Measurements from ENCODE around the gene RNF17. TPM values are rescaled to one million over a fixed set of nuclear protein-coding genes. Genes with fewer than 3 reads are reported as not detected.

The RNF17 gene
- total RNA-seq, 1 experiment from 2014 or later, result 0.14 TPM

DNA sequence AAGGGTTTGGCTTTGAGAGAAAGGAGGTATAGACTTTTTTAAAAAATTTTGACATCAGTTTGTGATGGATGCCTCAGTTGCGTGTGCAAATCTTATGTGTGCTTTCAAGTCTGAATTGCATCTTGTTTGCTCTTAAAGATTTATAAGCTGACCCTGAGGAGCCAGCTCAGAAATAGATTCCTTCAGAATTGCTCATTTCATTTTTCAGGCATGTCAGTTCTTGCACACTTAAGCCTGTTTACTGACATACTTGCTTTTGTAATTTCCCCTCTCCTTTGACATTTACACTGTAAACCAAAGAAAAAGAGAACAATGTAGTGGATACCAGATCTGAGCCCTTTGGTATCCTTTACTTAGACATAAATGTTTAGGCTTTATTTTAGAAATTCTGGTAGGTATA, 87.6 kb downstream of the RNF17 start:
- POLR2A ChIA-PET, result no interaction called here
- no peak overlapping the region for H3K4me3 Mint-ChIP-seq (ENCODE audit: unreplicated experiment)
- Histone ChIP-seq H3K36me3 (ENCODE audit: control insufficient read depth, insufficient read depth, low read length) (no peaks in the 10 kb centered on the region), H3K27me3 (replicated peaks; ENCODE audit: control insufficient read depth, insufficient read depth, low read length) (no peaks in the 10 kb centered on the region), H3K4me1 (no peaks in the 10 kb centered on the region), H3K4me3 (ENCODE audit: low read depth, low read length) (no peak overlapping the region), H3K9me3 (no peaks in the 10 kb centered on the region)
- TF ChIP-seq, protein P1, sequence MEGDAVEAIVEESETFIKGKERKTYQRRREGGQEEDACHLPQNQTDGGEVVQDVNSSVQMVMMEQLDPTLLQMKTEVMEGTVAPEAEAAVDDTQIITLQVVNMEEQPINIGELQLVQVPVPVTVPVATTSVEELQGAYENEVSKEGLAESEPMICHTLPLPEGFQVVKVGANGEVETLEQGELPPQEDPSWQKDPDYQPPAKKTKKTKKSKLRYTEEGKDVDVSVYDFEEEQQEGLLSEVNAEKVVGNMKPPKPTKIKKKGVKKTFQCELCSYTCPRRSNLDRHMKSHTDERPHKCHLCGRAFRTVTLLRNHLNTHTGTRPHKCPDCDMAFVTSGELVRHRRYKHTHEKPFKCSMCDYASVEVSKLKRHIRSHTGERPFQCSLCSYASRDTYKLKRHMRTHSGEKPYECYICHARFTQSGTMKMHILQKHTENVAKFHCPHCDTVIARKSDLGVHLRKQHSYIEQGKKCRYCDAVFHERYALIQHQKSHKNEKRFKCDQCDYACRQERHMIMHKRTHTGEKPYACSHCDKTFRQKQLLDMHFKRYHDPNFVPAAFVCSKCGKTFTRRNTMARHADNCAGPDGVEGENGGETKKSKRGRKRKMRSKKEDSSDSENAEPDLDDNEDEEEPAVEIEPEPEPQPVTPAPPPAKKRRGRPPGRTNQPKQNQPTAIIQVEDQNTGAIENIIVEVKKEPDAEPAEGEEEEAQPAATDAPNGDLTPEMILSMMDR (IDR thresholded peaks at IDR 0.05; ENCODE audit: insufficient read depth in 1 of 2, low read depth in 1 of 2, low read length in 1 of 2, severe bottlenecking in 1 of 2, unreplicated experiment in 1 of 2), result no peak
- H3K27ac Mint-ChIP-seq (ENCODE audit: unreplicated experiment), result no peak overlapping the region
- DNase-seq, result no peak
- CTCF ChIA-PET, result interaction anchor here (0.7 kb wide), 1 partner anchor 141 kb away, joined by 4 read pairs; no protein-coding TSS in a partner anchor
- H3K36me3 Mint-ChIP-seq (ENCODE audit: insufficient read depth, unreplicated experiment), result no peaks in the 10 kb centered on the region
- H3K27me3 Mint-ChIP-seq (ENCODE audit: insufficient read depth, unreplicated experiment), result peaks cover 4% of the 10 kb centered on the region
- no peaks in the 10 kb centered on the region for H3K4me1 Mint-ChIP-seq (ENCODE audit: low read depth, unreplicated experiment)
- intact Hi-C loops (cut with micrococcal nuclease; ENCODE audit: unreplicated experiment), result loop anchor here (10.0 kb wide), 1 partner anchor 133 kb away; no protein-coding TSS in a partner anchor
- BruUV-seq (replicated peaks), result no TSS peak
- no peaks in the 10 kb centered on the region for H3K9me3 Mint-ChIP-seq (ENCODE audit: unreplicated experiment)

DNA sequence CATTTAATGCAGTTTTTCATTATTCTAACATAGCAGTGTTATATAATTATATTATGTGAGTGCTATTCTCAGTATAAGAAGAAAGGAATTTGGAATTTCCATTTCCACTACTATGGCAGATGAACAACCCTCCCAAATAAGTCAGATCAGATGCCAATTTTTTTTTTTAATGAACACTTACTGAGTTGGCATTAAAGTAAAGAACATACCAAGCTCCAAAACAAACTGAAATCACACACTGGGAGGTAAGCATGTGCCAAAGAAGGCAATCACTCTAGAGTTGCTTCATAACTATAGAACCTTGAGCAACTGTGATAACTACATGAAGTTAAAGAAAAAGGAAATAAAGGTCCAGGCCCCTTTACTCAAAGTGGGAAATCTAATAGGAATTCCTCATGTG, 90.3 kb downstream of the RNF17 start:
- H3K9me3 Mint-ChIP-seq (ENCODE audit: unreplicated experiment), result no peaks in the 10 kb centered on the region
- POLR2A ChIA-PET, result no interaction called here

DNA sequence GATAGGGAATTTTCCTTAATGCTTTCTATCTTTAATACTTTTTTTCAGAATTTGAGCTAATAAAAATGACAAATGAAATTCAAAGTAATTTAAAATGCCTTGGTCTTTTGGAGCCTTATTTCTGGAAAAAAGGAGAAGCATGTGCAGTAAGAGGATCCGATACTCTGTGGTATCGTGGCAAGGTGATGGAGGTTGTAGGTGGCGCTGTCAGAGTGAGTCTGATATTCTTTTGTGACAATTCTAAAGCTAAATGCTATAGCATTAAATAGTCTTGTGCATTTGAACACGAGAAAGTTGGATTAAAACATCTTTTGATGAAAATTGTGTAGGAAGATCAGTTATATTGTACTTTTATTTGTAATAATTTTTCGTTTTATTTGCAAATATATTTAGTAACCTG, 95.0 kb downstream of the RNF17 start:
- H3K4me3 ChIP-seq (ENCODE audit: low read depth, low read length), result no peak overlapping the region
- intact Hi-C loops (cut with micrococcal nuclease; ENCODE audit: unreplicated experiment), result loop anchor here (10.0 kb wide), 1 partner anchor 126 kb away; no protein-coding TSS in a partner anchor
- no peak overlapping the region for H3K27ac Mint-ChIP-seq (ENCODE audit: unreplicated experiment)

More for the DNA sequence above, 90.3 kb downstream of the RNF17 start:
- CTCF ChIA-PET, result no interaction called here
- Mint-ChIP-seq H3K27me3 (ENCODE audit: insufficient read depth, unreplicated experiment) (peaks cover 5% of the 10 kb centered on the region), H3K27ac (ENCODE audit: unreplicated experiment) (no peak overlapping the region), H3K4me1 (ENCODE audit: low read depth, unreplicated experiment) (no peaks in the 10 kb centered on the region), H3K36me3 (ENCODE audit: insufficient read depth, unreplicated experiment) (no peaks in the 10 kb centered on the region), H3K4me3 (ENCODE audit: unreplicated experiment) (no peak overlapping the region)
- TF ChIP-seq, protein P1 (IDR thresholded peaks at IDR 0.05; ENCODE audit: insufficient read depth in 1 of 2, low read depth in 1 of 2, low read length in 1 of 2, severe bottlenecking in 1 of 2, unreplicated experiment in 1 of 2), result no peak
- BruUV-seq (replicated peaks), result no TSS peak
- no peak for DNase-seq
- no peaks in the 10 kb centered on the region for H3K36me3 ChIP-seq (ENCODE audit: control insufficient read depth, insufficient read depth, low read length)
- no peaks in the 10 kb centered on the region for H3K27me3 ChIP-seq (replicated peaks; ENCODE audit: control insufficient read depth, insufficient read depth, low read length)
- intact Hi-C loops (cut with micrococcal nuclease; ENCODE audit: unreplicated experiment), result loop anchor here (10.0 kb wide), 1 partner anchor 130 kb away; no protein-coding TSS in a partner anchor
- no peaks in the 10 kb centered on the region for H3K4me1 ChIP-seq
- no peak overlapping the region for H3K4me3 ChIP-seq (ENCODE audit: low read depth, low read length)
- H3K9me3 ChIP-seq, result no peaks in the 10 kb centered on the region

More for the DNA sequence above, 95.0 kb downstream of the RNF17 start:
- no peaks in the 10 kb centered on the region for H3K36me3 Mint-ChIP-seq (ENCODE audit: insufficient read depth, unreplicated experiment)
- no peak overlapping the region for H3K4me3 Mint-ChIP-seq (ENCODE audit: unreplicated experiment)
- peaks cover 2% of the 10 kb centered on the region for H3K27me3 Mint-ChIP-seq (ENCODE audit: insufficient read depth, unreplicated experiment)
- ChIA-PET CTCF (no interaction called here), POLR2A (no interaction called here)
- H3K4me1 Mint-ChIP-seq (ENCODE audit: low read depth, unreplicated experiment), result peaks cover 11% of the 10 kb centered on the region
- no peaks in the 10 kb centered on the region for H3K36me3 ChIP-seq (ENCODE audit: control insufficient read depth, insufficient read depth, low read length)
- no TSS peak for BruUV-seq (replicated peaks)
- no peaks in the 10 kb centered on the region for H3K27me3 ChIP-seq (replicated peaks; ENCODE audit: control insufficient read depth, insufficient read depth, low read length)
- H3K9me3 ChIP-seq, result no peaks in the 10 kb centered on the region
- DNase-seq, result no peak
- H3K4me1 ChIP-seq, result no peaks in the 10 kb centered on the region
- TF ChIP-seq, protein P1 (IDR thresholded peaks at IDR 0.05; ENCODE audit: insufficient read depth in 1 of 2, low read depth in 1 of 2, low read length in 1 of 2, severe bottlenecking in 1 of 2, unreplicated experiment in 1 of 2), result peak in 1 of 2 experiments; percentile 7
- H3K9me3 Mint-ChIP-seq (ENCODE audit: unreplicated experiment), result no peaks in the 10 kb centered on the region

Data from Caco-2 (cell line).